K562 (cell line): ENCODE measurements around the gene HOGA1. TPM values are rescaled to one million over a fixed set of nuclear protein-coding genes. Genes with fewer than 3 reads are reported as not detected.

ENCODE experiments used
- ATF1 ChIP-seq, 2 experiments: fragments of 450-650 bp in 1 of 2; IDR thresholded peaks; 2 replicates each; pipeline ENCODE4 v1.6.1; 2016; ENCODE audit warnings: missing compliant biosample characterization in 1 of 2, missing genetic modification characterization in 1 of 2
- BACH1 ChIP-seq: fragments of 200-800 bp; sonication (Bioruptor generic); IDR thresholded peaks from 2 replicates; pipeline ENCODE4 v1.6.1; 2016; ENCODE audit warnings: missing genetic modification characterization, missing compliant biosample characterization
- CREB1 ChIP-seq, 2 experiments: sonication (generic) in 1 of 2; formaldehyde crosslinking in 1 of 2; IDR thresholded peaks; 2 replicates each; pipeline versions ENCODE4 v1.6.1 to v1.8.0; 2012 to 2022; ENCODE audit warnings: inconsistent platforms in 1 of 2, mild to moderate bottlenecking in 1 of 2, missing genetic modification reagents in 1 of 2, moderate library complexity in 1 of 2
- EP400 ChIP-seq: fragments of 450-650 bp; IDR thresholded peaks from 2 replicates; pipeline ENCODE4 v1.6.1; 2017; ENCODE audit warnings: antibody characterized with exemption, mild to moderate bottlenecking, moderate library complexity
- GABPA ChIP-seq: fragments of 200-800 bp; sonication (Bioruptor generic); conservative IDR thresholded peaks from 2 replicates; pipeline ENCODE4 v1.6.1; 2016; ENCODE audit warnings: low read depth, missing genetic modification characterization, missing compliant biosample characterization
- GATAD2A ChIP-seq: fragments of 450-650 bp; IDR thresholded peaks from 2 replicates; pipeline ENCODE4 v1.6.1; 2017
- HCFC1 ChIP-seq: IDR thresholded peaks from 2 replicates; pipeline ENCODE4 v1.6.1; 2012; ENCODE audit warnings: low read depth, low read length, improper control_type of control experiment
- HDAC2 ChIP-seq: fragments of 450-650 bp; IDR thresholded peaks from 2 replicates; pipeline ENCODE4 v1.6.1; 2016; ENCODE audit warnings: mild to moderate bottlenecking
- KDM2B ChIP-seq: fragments of 250-450 bp; sonication (Bioruptor Pico); IDR thresholded peaks from 2 replicates; pipeline ENCODE4 v1.8.0; 2021; ENCODE audit warnings: mild to moderate bottlenecking, moderate library complexity
- NCOR1 ChIP-seq: fragments of 450-650 bp; IDR thresholded peaks from 2 replicates; pipeline ENCODE4 v1.6.1; 2016; ENCODE audit warnings: mild to moderate bottlenecking, moderate library complexity
- NFRKB ChIP-seq: fragments of 450-650 bp; IDR thresholded peaks from 2 replicates; pipeline ENCODE4 v1.6.1; 2016; ENCODE audit warnings: low read depth
- POLR2AphosphoS2 ChIP-seq: IDR thresholded peaks from 2 replicates; pipeline ENCODE4 v1.6.1; 2012; ENCODE audit warnings: low read length, improper control_type of control experiment
- RBM39 ChIP-seq: fragments of 200-400 bp; formaldehyde crosslinking; optimal IDR thresholded peaks from 2 replicates; pipeline ENCODE3; 2018; ENCODE audit warnings: low read depth, low read length
- SP2 ChIP-seq: IDR thresholded peaks from 2 replicates; pipeline ENCODE4 v1.6.1; 2011; ENCODE audit warnings: mild to moderate bottlenecking, low read depth, low read length, moderate library complexity; ENCODE audit not compliant: poor library complexity, severe bottlenecking; ENCODE audit errors: extremely low read depth
- SRSF9 ChIP-seq: fragments of 200-400 bp; formaldehyde crosslinking; IDR thresholded peaks from 2 replicates; pipeline ENCODE4 v1.6.1; 2017; ENCODE audit warnings: low read depth, low read length, borderline replicate concordance
- STAT5A ChIP-seq: IDR thresholded peaks from 2 replicates; pipeline ENCODE4 v1.6.1; 2012; ENCODE audit warnings: low read length, inconsistent platforms, borderline replicate concordance
- TBP ChIP-seq: optimal IDR thresholded peaks from 2 replicates; pipeline ENCODE3; 2011; ENCODE audit warnings: low read depth, low read length, improper control_type of control experiment
- ZBED1 ChIP-seq: IDR thresholded peaks from 2 replicates; pipeline ENCODE4 v1.6.1; 2014
- ZKSCAN8 ChIP-seq: fragments of 200-800 bp; sonication (Bioruptor generic); IDR thresholded peaks from 2 replicates; pipeline ENCODE4 v1.6.1; 2016; ENCODE audit warnings: missing genetic modification characterization, missing compliant biosample characterization
- ZNF212 ChIP-seq: fragments of 450-650 bp; formaldehyde crosslinking; IDR thresholded peaks from 2 replicates; pipeline ENCODE4 v1.4.0; 2020; ENCODE audit warnings: mild to moderate bottlenecking
- ZNF561 ChIP-seq: fragments of 450-650 bp; formaldehyde crosslinking; conservative IDR thresholded peaks from 2 replicates; pipeline ENCODE4 v1.4.0; 2020; ENCODE audit warnings: mild to moderate bottlenecking, moderate library complexity
- polyA plus RNA-seq, 8 experiments: library from polyadenylated mRNA; depleted of rRNA in 4 of 8; stranded (reverse) in 5 of 8; unstranded in 3 of 8; fragments of >200 nt; fragmentation: Nextera tagmentation in 2 of 8; fragmentation: Illumina TruSeq in 1 of 8; extraction: Ambion mirVana in 2 of 8; extraction: Trizol in 1 of 8; gene quantifications; 2 replicates each; pipeline versions ENCODE4 v1.2.1 to v1.2.3, GENCODE V29; 2011 to 2014; ENCODE audit warnings: inconsistent platforms in 1 of 8, missing spikeins in 1 of 8
- total RNA-seq, 7 experiments: library from RNA; depleted of rRNA in 6 of 7; stranded (reverse); fragments of >200 nt in 6 of 7; fragmentation: Illumina TruSeq in 2 of 7; extraction: Trizol in 2 of 7; gene quantifications; 2 replicates each; pipeline versions ENCODE4 v1.2.1 to v1.2.3, GENCODE V29; 2011 to 2021; ENCODE audit warnings: low replicate concordance in 1 of 7
- TF ChIP-seq, protein P1 (sequence below): fragments of 250-450 bp; sonication (Bioruptor Pico); IDR thresholded peaks from 2 replicates; pipeline ENCODE4 v1.9.0; 2021; ENCODE audit warnings: mild to moderate bottlenecking
- TF ChIP-seq, protein P2 (sequence below): sonication (generic); formaldehyde crosslinking; IDR thresholded peaks from 2 replicates; pipeline ENCODE4 v1.8.0; 2022; ENCODE audit warnings: missing genetic modification reagents, mild to moderate bottlenecking, moderate library complexity, borderline replicate concordance
- TF ChIP-seq, protein P3 (sequence below): fragments of 250-450 bp; sonication (Bioruptor Pico); IDR thresholded peaks from 2 replicates; pipeline ENCODE4 v1.8.0; 2022; ENCODE audit warnings: moderate library complexity, mild to moderate bottlenecking, inconsistent platforms
- TF ChIP-seq, protein P4 (sequence below): sonication (generic); formaldehyde crosslinking; IDR thresholded peaks from 2 replicates; pipeline ENCODE4 v1.9.0; 2022; ENCODE audit warnings: mild to moderate bottlenecking, missing genetic modification reagents
- TF ChIP-seq, protein P5 (sequence below), 2 experiments: fragments of 450-650 bp; conservative IDR thresholded peaks; 2 replicates each; pipeline ENCODE4 v1.6.1; 2017; ENCODE audit warnings: mild to moderate bottlenecking in 2 of 2, moderate library complexity in 2 of 2

HOGA1 gene
- total and polyA plus RNA-seq, 9 of the 15 experiments (the other 6 are each of a cell fraction or from before 2014, with no cell fraction given), result not detected

DNA sequence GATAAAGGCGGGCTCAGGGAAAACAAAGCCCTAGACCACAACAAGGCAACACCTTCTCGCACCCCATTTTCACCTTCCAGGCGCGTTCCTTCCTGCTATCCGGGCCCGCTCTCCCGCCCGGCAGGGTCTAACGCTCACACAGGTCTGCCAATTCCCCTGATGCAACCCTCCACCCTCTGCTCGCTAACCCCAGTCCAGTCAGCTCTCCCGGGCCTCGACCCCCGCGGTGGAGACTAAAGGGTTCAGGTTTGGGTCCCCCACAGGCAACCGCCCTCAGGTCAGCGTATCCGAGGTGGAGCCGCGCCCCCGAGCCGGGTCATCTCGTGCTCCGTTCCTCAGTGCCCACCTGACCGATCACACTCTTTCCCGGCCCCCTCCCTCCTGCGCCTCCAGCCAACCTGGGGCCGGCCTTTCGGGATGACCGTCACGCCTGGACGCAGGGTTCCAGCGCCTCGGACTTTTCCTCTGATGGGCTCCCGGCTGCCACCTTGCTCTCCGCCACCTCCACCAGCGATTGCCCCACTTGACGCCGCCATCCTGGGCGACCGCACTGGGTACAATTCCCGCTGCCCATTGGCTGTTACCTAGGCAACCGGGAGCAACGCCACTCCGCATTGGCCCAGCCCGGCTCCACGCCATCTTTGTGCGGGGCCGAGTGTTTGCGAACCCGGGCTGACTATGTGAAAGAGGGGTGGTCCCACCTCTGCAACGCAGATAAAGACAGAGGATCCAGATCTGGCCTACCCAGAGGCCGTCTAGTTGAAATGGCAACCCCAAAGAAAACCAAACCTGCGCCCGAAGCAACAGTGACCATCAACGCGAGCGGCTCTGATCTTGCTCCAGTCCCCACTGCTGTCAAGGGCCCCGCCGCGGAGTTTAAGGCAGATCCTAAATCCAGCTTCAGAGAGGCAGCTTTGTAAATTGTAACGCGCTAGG, 49.0 kb downstream of the HOGA1 start, which contains the start of gene MORN4 (continued):
- TF ChIP-seq, protein P1, sequence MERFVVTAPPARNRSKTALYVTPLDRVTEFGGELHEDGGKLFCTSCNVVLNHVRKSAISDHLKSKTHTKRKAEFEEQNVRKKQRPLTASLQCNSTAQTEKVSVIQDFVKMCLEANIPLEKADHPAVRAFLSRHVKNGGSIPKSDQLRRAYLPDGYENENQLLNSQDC, result no peak
- TF ChIP-seq KDM2B (CRISPR knock-in tag) (no peak), RBM39 (no peak), CREB1 (IDR thresholded peaks at IDR 0.05) (no peak), CREB1 (CRISPR knock-in tag; IDR thresholded peaks at IDR 0.05) (peak; percentile 32; the same call in 1 of the 2 replicates), HCFC1 (peak; percentile 92), NFRKB (peak; percentile 65; the same call in 1 of the 2 replicates), GABPA (no peak), SRSF9 (no peak), ZBED1 (no peak), ATF1 (CRISPR knock-in tag; IDR thresholded peaks at IDR 0.05) (no peak), ATF1 (tag; IDR thresholded peaks at IDR 0.05) (peak; percentile 54), EP400 (peak; percentile 77), SP2 (no peak), STAT5A (no peak), ZNF561 (no peak), GATAD2A (no peak), NCOR1 (peak; percentile 88), HDAC2 (no peak), ZNF212 (CRISPR knock-in tag) (no peak), POLR2AphosphoS2 (no peak), ZKSCAN8 (CRISPR knock-in tag) (no peak), BACH1 (no peak), TBP (peak; percentile 60)
- TF ChIP-seq, protein P2, sequence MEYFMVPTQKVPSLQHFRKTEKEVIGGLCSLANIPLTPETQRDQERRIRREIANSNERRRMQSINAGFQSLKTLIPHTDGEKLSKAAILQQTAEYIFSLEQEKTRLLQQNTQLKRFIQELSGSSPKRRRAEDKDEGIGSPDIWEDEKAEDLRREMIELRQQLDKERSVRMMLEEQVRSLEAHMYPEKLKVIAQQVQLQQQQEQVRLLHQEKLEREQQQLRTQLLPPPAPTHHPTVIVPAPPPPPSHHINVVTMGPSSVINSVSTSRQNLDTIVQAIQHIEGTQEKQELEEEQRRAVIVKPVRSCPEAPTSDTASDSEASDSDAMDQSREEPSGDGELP, result peak; percentile 54
- TF ChIP-seq, protein P3, sequence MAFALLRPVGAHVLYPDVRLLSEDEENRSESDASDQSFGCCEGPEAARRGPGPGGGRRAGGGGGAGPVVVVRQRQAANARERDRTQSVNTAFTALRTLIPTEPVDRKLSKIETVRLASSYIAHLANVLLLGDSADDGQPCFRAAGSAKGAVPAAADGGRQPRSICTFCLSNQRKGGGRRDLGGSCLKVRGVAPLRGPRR (CRISPR knock-in tag), result no peak
- TF ChIP-seq, protein P4, sequence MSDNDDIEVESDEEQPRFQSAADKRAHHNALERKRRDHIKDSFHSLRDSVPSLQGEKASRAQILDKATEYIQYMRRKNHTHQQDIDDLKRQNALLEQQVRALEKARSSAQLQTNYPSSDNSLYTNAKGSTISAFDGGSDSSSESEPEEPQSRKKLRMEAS (CRISPR knock-in tag), result peak; percentile 48; the same call in 1 of the 2 replicates
- TF ChIP-seq, protein P5, sequence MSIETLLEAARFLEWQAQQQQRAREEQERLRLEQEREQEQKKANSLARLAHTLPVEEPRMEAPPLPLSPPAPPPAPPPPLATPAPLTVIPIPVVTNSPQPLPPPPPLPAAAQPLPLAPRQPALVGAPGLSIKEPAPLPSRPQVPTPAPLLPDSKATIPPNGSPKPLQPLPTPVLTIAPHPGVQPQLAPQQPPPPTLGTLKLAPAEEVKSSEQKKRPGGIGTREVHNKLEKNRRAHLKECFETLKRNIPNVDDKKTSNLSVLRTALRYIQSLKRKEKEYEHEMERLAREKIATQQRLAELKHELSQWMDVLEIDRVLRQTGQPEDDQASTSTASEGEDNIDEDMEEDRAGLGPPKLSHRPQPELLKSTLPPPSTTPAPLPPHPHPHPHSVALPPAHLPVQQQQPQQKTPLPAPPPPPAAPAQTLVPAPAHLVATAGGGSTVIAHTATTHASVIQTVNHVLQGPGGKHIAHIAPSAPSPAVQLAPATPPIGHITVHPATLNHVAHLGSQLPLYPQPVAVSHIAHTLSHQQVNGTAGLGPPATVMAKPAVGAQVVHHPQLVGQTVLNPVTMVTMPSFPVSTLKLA (conservative IDR thresholded peaks at IDR 0.05), result peak; percentile 27 to 64; a peak in 2 of 4 replicates
